ENCODE data around the gene PGM2.

PGM2 gene

GRCh38 chr4:37864786-37865185, 38.3 kb downstream of the PGM2 start:
- DNase-seq (ENCODE audit: low spot score) = no peak

GRCh38 chr4:37865450-37865849, 39.0 kb downstream of the PGM2 start:
- no peak for DNase-seq (ENCODE audit: low spot score)

- no peak for DNase-seq (ENCODE audit: low spot score)
Observed at GRCh38 chr4:37867102-37867501, 40.6 kb downstream of the PGM2 start.

- no peak for DNase-seq (ENCODE audit: low spot score)
Observed at GRCh38 chr4:37868238-37868637, 41.8 kb downstream of the PGM2 start.

- no peak for DNase-seq (ENCODE audit: low spot score)
Observed at GRCh38 chr4:37872310-37872988, 46.0 kb downstream of the PGM2 start.

GRCh38 chr4:37873386-37873785, 46.9 kb downstream of the PGM2 start:
- peak; percentile 25 for DNase-seq (ENCODE audit: low spot score)

- no peak for DNase-seq (ENCODE audit: low spot score)
Observed at GRCh38 chr4:37876156-37876555, 49.7 kb downstream of the PGM2 start.

GRCh38 chr4:37879365-37879764, 52.9 kb downstream of the PGM2 start:
- DNase-seq (ENCODE audit: low spot score) = no peak

GRCh38 chr4:37881811-37882210, 55.3 kb downstream of the PGM2 start:
- no peak for DNase-seq (ENCODE audit: low spot score)

GRCh38 chr4:37882665-37883296, 56.3 kb downstream of the PGM2 start:
- no peak for DNase-seq (ENCODE audit: low spot score)

- no peak for DNase-seq (ENCODE audit: low spot score)
Observed at GRCh38 chr4:37884855-37885487, 58.5 kb downstream of the PGM2 start.

- DNase-seq (ENCODE audit: low spot score) = no peak
Observed at GRCh38 chr4:37885496-37885895, 59.0 kb downstream of the PGM2 start.

- DNase-seq (ENCODE audit: low spot score) = peak; percentile 21
Observed at GRCh38 chr4:37889849-37890800, 63.6 kb downstream of the PGM2 start.

GRCh38 chr4:37890801-37891259, 64.3 kb downstream of the PGM2 start, which contains the start of gene TBC1D1:
Gene TBC1D1 (plus strand): TSS chr4:37891084. CDS start chr4:37902096, 11,012 bp downstream.
- DNase-seq (ENCODE audit: low spot score) = peak; percentile 14

GRCh38 chr4:37891260-37892159, 65.0 kb downstream of the PGM2 start:
- peak; percentile 16 for DNase-seq (ENCODE audit: low spot score)

- no peak for DNase-seq (ENCODE audit: low spot score)
Observed at GRCh38 chr4:37892641-37893040, 66.2 kb downstream of the PGM2 start.

GRCh38 chr4:37893164-37893563, 66.7 kb downstream of the PGM2 start:
- DNase-seq (ENCODE audit: low spot score) = no peak

GRCh38 chr4:37895271-37895670, 68.8 kb downstream of the PGM2 start:
- no peak for DNase-seq (ENCODE audit: low spot score)

GRCh38 chr4:37896206-37896860, 69.8 kb downstream of the PGM2 start:
- no peak for DNase-seq (ENCODE audit: low spot score)

GRCh38 chr4:37902212-37902611, 75.7 kb downstream of the PGM2 start:
- no peak for DNase-seq (ENCODE audit: low spot score)

Measured in SW480 (cell line).